Kidney epithelial cell (primary cell): ENCODE measurements around the gene DEGS2. TPM values are rescaled to one million over a fixed set of nuclear protein-coding genes. Genes with fewer than 3 reads are reported as not detected.

ENCODE experiments used
- DNase-seq: peaks from one replicate; pipeline ENCODE4 v3.0.0-alpha.2; 2010; ENCODE audit warnings: low read depth
- H3K27me3 ChIP-seq: 2 replicates; pipeline ENCODE4 v1.6.0; 2011; ENCODE audit warnings: low read length; ENCODE audit not compliant: control insufficient read depth, insufficient read depth
- H3K36me3 ChIP-seq: 2 replicates; pipeline ENCODE4 v1.5.1; 2011; ENCODE audit warnings: low read length; ENCODE audit not compliant: control insufficient read depth, insufficient read depth
- H3K4me3 ChIP-seq: 2 replicates; pipeline ENCODE4 v1.5.1; 2011; ENCODE audit warnings: low read depth, mild to moderate bottlenecking, control low read depth, low read length
- CTCF ChIP-seq: IDR thresholded peaks from 2 replicates; pipeline ENCODE4 v1.5.1; 2011; ENCODE audit warnings: mild to moderate bottlenecking, moderate library complexity, low read length, control low read depth, inconsistent platforms; ENCODE audit not compliant: insufficient read depth, poor library complexity, severe bottlenecking
- total RNA-seq: library from RNA; depleted of rRNA; stranded (reverse); fragments of >200 nt; gene quantifications from 2 replicates; pipeline ENCODE4 v1.2.3, GENCODE V29; 2015

The DEGS2 gene
- total RNA-seq, 1 donor from 2014 or later: 0.75 TPM

GRCh38 chr14:100152091-100152490, 7.4 kb downstream of the DEGS2 start:
- H3K4me3 ChIP-seq: no peak overlapping the region
- peaks cover 27% of the 10 kb centered on the region for H3K27me3 ChIP-seq
- TF ChIP-seq CTCF: no peak
- no peak for DNase-seq
- H3K36me3 ChIP-seq: no peaks in the 10 kb centered on the region

GRCh38 chr14:100150932-100151587, 8.4 kb downstream of the DEGS2 start:
- no peak for DNase-seq
- Histone ChIP-seq H3K27me3 (peaks cover 22% of the 10 kb centered on the region), H3K4me3 (no peak overlapping the region), H3K36me3 (no peaks in the 10 kb centered on the region)
- TF ChIP-seq CTCF: no peak

- no peak for DNase-seq
- Histone ChIP-seq H3K36me3 (no peaks in the 10 kb centered on the region), H3K4me3 (no peak overlapping the region), H3K27me3 (peaks cover 20% of the 10 kb centered on the region)
- no peak for TF ChIP-seq CTCF
These were observed 9.4 kb downstream of the DEGS2 start for GRCh38 chr14:100149851-100150611.

- TF ChIP-seq CTCF: no peak
- Histone ChIP-seq H3K4me3 (no peak overlapping the region), H3K36me3 (no peaks in the 10 kb centered on the region), H3K27me3 (peaks cover 20% of the 10 kb centered on the region)
- DNase-seq: no peak
These were observed 10.4 kb downstream of the DEGS2 start for GRCh38 chr14:100148837-100149731.

- no peak for DNase-seq
- H3K36me3 ChIP-seq: no peaks in the 10 kb centered on the region
- peaks cover 20% of the 10 kb centered on the region for H3K27me3 ChIP-seq
- no peak overlapping the region for H3K4me3 ChIP-seq
- no peak for TF ChIP-seq CTCF
These were observed 11.6 kb downstream of the DEGS2 start for GRCh38 chr14:100147691-100148464.
